ENCODE measurements around the gene WDR7. TPM values are rescaled to one million over a fixed set of nuclear protein-coding genes. Genes with fewer than 3 reads are reported as not detected.

WDR7 gene
- total RNA-seq, 3 donors from 2014 or later = 21.2 to 22.3 (median 22.1) TPM

DNA sequence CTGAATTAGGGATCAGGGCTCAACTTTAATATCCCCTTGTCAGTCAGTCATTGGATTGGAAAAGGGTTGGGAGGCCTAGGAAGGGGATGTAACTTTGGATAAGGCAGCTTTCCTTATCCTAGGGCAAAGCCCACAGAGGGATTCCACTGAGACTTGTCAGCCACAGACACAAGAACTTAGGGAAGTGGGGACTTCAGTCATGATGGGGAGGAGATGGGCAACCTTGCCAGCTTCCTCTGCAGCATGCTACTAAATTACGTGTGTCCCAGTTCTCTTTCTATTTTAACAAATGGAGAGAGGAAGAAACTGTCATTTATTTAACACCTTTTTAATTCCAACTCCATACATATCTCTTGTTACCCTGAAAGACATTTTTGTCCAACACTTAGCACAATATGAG, 237.8 kb downstream of the WDR7 start:
- Mint-ChIP-seq H3K4me1 (ENCODE audit: low read depth) (peaks cover 2% of the 10 kb centered on the region), H3K4me3 (no peak overlapping the region), H3K9me3 (peaks cover 3% of the 10 kb centered on the region), H3K27me3 (ENCODE audit: low read depth) (no peaks in the 10 kb centered on the region), H3K36me3 (ENCODE audit: insufficient read depth) (peaks cover 34% of the 10 kb centered on the region)
- DNase-seq (no peak), ATAC-seq (no peak)

- DNase-seq (no peak), ATAC-seq (no peak)
- no peaks in the 10 kb centered on the region for H3K27me3 Mint-ChIP-seq (ENCODE audit: low read depth)
- no peak overlapping the region for H3K4me3 Mint-ChIP-seq
- H3K4me1 Mint-ChIP-seq (ENCODE audit: low read depth) = peaks cover 2% of the 10 kb centered on the region
- peaks cover 32% of the 10 kb centered on the region for H3K36me3 Mint-ChIP-seq (ENCODE audit: insufficient read depth)
- H3K9me3 Mint-ChIP-seq = peaks cover 3% of the 10 kb centered on the region
Observed at GRCh38 chr18:56889621-56890020, 238.5 kb downstream of the WDR7 start.

- no peak overlapping the region for H3K4me3 Mint-ChIP-seq
- DNase-seq (no peak), ATAC-seq (no peak)
- H3K4me1 Mint-ChIP-seq (ENCODE audit: low read depth) = peaks cover 2% of the 10 kb centered on the region
- H3K9me3 Mint-ChIP-seq = peaks cover 3% of the 10 kb centered on the region
- H3K36me3 Mint-ChIP-seq (ENCODE audit: insufficient read depth) = peaks cover 26% of the 10 kb centered on the region
- no peaks in the 10 kb centered on the region for H3K27me3 Mint-ChIP-seq (ENCODE audit: low read depth)
Observed at GRCh38 chr18:56890632-56891031, 239.5 kb downstream of the WDR7 start.

GRCh38 chr18:56891116-56891515, 240.0 kb downstream of the WDR7 start:
- H3K9me3 Mint-ChIP-seq = no peaks in the 10 kb centered on the region
- H3K4me1 Mint-ChIP-seq (ENCODE audit: low read depth) = peaks cover 2% of the 10 kb centered on the region
- ATAC-seq (no peak), DNase-seq (no peak)
- no peaks in the 10 kb centered on the region for H3K27me3 Mint-ChIP-seq (ENCODE audit: low read depth)
- peaks cover 23% of the 10 kb centered on the region for H3K36me3 Mint-ChIP-seq (ENCODE audit: insufficient read depth)
- H3K4me3 Mint-ChIP-seq = no peak overlapping the region

DNA sequence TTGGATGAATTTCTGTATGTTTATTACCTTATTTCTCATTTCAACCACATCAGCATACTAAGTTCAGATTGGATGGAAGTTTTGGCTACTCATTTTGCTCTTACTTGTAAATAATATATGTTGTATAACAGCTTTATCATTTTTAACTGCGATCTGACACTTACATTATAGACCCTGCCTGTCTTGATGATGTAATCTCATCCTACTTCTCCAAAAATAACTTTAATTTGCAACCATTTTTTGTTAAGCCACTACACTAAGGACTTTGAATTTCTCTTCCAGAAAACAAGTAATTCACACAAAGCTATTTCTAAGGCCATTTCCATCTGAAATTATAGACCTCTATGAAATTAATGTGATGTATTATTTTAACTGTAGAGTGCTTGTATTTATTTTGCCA, 240.7 kb downstream of the WDR7 start:
- H3K36me3 Mint-ChIP-seq (ENCODE audit: insufficient read depth) = peaks cover 23% of the 10 kb centered on the region
- ATAC-seq (no peak), DNase-seq (no peak)
- peaks cover 2% of the 10 kb centered on the region for H3K4me1 Mint-ChIP-seq (ENCODE audit: low read depth)
- no peak overlapping the region for H3K4me3 Mint-ChIP-seq
- H3K9me3 Mint-ChIP-seq = no peaks in the 10 kb centered on the region
- no peaks in the 10 kb centered on the region for H3K27me3 Mint-ChIP-seq (ENCODE audit: low read depth)

GRCh38 chr18:56897122-56897521, 246.0 kb downstream of the WDR7 start:
- Mint-ChIP-seq H3K4me1 (ENCODE audit: low read depth) (peaks cover 14% of the 10 kb centered on the region), H3K36me3 (ENCODE audit: insufficient read depth) (peaks cover 9% of the 10 kb centered on the region), H3K4me3 (no peak overlapping the region), H3K9me3 (no peaks in the 10 kb centered on the region), H3K27me3 (ENCODE audit: low read depth) (no peaks in the 10 kb centered on the region)
- DNase-seq (no peak), ATAC-seq (no peak)

- Mint-ChIP-seq H3K27me3 (ENCODE audit: low read depth) (no peaks in the 10 kb centered on the region), H3K4me3 (no peak overlapping the region), H3K4me1 (ENCODE audit: low read depth) (peaks cover 14% of the 10 kb centered on the region), H3K36me3 (ENCODE audit: insufficient read depth) (peaks cover 3% of the 10 kb centered on the region), H3K9me3 (no peaks in the 10 kb centered on the region)
- no peak for DNase-seq
- no peak for ATAC-seq
Observed at GRCh38 chr18:56899660-56900059, 248.5 kb downstream of the WDR7 start.

DNA sequence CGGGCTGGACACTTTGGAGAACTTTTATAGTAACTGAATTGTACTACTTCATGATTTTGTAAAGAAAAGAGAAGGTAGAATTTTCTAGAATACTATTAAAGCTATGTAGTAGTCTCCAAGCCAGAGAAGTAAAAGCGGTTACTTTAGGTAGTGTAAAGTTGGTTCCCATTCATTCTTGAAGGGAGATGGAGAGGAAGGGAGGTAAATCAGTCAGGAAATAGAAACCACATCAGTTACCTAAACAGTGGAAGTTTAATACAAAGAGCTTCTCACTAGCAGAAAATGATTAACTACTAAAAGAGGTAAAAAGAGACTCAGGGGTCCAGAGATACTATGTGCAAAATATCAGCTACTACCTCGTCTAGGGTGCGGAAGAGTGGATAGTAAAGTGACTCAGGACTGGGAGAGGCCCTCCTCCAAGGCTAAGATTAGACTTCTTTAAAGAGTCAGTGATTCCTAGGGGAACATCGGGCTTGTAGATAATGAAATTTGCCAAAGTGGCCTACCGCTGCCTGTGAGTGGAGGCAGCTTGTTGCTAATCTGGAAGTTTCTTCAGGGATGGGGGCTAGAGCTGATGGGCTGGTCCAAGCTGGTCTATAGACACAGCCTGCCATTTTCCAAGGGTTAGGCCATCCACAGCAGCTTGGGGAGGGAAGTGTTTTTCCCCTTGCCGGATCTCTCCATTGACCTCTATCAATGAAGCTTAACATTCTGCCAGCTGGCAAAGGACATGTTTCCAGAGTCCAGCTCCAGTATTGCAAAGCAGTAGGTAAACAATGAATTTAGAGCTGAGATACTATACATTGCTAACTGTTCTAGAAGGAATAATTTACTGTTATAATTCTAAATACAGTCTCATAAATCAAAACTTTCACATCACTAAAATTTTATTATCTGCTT, 249.3 kb downstream of the WDR7 start:
- no peak for ATAC-seq
- H3K27me3 Mint-ChIP-seq (ENCODE audit: low read depth) = no peaks in the 10 kb centered on the region
- no peak overlapping the region for H3K4me3 Mint-ChIP-seq

DNA sequence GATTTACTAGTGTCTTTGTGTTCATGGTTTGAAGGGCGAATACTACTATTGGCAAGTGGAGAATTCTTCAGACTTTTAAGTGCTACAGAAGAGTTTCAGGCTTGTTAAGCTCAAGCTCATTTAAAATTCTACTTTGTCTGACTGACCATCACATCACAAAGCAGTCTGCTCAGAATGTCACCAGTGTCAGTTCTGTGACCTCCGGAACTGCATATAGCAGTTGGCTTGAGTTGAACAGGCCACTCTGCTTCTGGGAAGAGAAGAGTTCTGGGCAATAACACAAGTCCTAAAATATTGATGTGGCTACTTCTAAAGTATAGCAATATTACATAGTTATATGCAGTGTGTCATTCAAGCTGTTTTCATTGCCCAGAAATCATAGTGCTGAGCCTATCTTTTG, 250.8 kb downstream of the WDR7 start:
- H3K4me1 Mint-ChIP-seq (ENCODE audit: low read depth) = peaks cover 14% of the 10 kb centered on the region
- no peak for ATAC-seq
- H3K4me3 Mint-ChIP-seq = no peak overlapping the region

More for the DNA sequence above, 249.3 kb downstream of the WDR7 start:
- Mint-ChIP-seq H3K4me1 (ENCODE audit: low read depth) (peaks cover 14% of the 10 kb centered on the region), H3K36me3 (ENCODE audit: insufficient read depth) (peaks cover 4% of the 10 kb centered on the region), H3K9me3 (no peaks in the 10 kb centered on the region)
- no peak for DNase-seq

GRCh38 chr18:56902653-56903052, 251.5 kb downstream of the WDR7 start:
- ATAC-seq = no peak
- H3K4me3 Mint-ChIP-seq = no peak overlapping the region
- no peaks in the 10 kb centered on the region for H3K27me3 Mint-ChIP-seq (ENCODE audit: low read depth)
- DNase-seq = no peak
- H3K36me3 Mint-ChIP-seq (ENCODE audit: insufficient read depth) = peaks cover 7% of the 10 kb centered on the region
- no peaks in the 10 kb centered on the region for H3K9me3 Mint-ChIP-seq
- H3K4me1 Mint-ChIP-seq (ENCODE audit: low read depth) = peaks cover 14% of the 10 kb centered on the region

More for the DNA sequence above, 250.8 kb downstream of the WDR7 start:
- DNase-seq = no peak
- Mint-ChIP-seq H3K9me3 (no peaks in the 10 kb centered on the region), H3K36me3 (ENCODE audit: insufficient read depth) (peaks cover 7% of the 10 kb centered on the region), H3K27me3 (ENCODE audit: low read depth) (no peaks in the 10 kb centered on the region)

- no peaks in the 10 kb centered on the region for H3K27me3 Mint-ChIP-seq (ENCODE audit: low read depth)
- H3K36me3 Mint-ChIP-seq (ENCODE audit: insufficient read depth) = peaks cover 6% of the 10 kb centered on the region
- peaks cover 8% of the 10 kb centered on the region for H3K4me1 Mint-ChIP-seq (ENCODE audit: low read depth)
- ATAC-seq = no peak
- DNase-seq = no peak
- H3K9me3 Mint-ChIP-seq = no peaks in the 10 kb centered on the region
- H3K4me3 Mint-ChIP-seq = no peak overlapping the region
Observed at GRCh38 chr18:56903686-56904085, 252.5 kb downstream of the WDR7 start.

- no peaks in the 10 kb centered on the region for H3K4me1 Mint-ChIP-seq (ENCODE audit: low read depth)
- no peak for ATAC-seq
- H3K36me3 Mint-ChIP-seq (ENCODE audit: insufficient read depth) = peaks cover 18% of the 10 kb centered on the region
- no peaks in the 10 kb centered on the region for H3K27me3 Mint-ChIP-seq (ENCODE audit: low read depth)
- H3K4me3 Mint-ChIP-seq = no peak overlapping the region
- no peaks in the 10 kb centered on the region for H3K9me3 Mint-ChIP-seq
- no peak for DNase-seq
Observed at GRCh38 chr18:56907771-56908170, 256.6 kb downstream of the WDR7 start.

DNA sequence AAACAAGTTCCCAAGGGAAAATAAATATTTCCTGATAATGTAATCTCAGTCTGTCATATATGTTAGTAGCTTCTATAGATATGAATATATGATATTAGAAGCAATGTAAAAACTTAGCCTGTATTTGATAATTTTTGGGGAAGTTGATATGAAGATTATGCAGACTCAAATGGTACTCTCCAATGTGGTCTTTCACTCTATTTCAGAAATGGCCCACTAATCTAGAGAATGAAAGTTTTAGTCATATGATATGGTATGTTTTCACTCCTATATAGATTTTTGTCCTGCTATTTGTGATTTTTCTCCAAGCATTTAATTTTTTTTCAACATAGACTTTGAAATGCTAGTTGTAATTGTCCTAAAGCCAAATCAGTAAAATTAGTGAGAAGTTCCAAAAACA, 259.1 kb downstream of the WDR7 start:
- Mint-ChIP-seq H3K36me3 (ENCODE audit: insufficient read depth) (peaks cover 25% of the 10 kb centered on the region), H3K9me3 (no peaks in the 10 kb centered on the region)

GRCh38 chr18:56910967-56911366, 259.8 kb downstream of the WDR7 start:
- Mint-ChIP-seq H3K27me3 (ENCODE audit: low read depth) (no peaks in the 10 kb centered on the region), H3K4me1 (ENCODE audit: low read depth) (no peaks in the 10 kb centered on the region), H3K36me3 (ENCODE audit: insufficient read depth) (peaks cover 28% of the 10 kb centered on the region), H3K4me3 (no peak overlapping the region), H3K9me3 (no peaks in the 10 kb centered on the region)
- no peak for ATAC-seq
- DNase-seq = no peak

More for the DNA sequence above, 259.1 kb downstream of the WDR7 start:
- Mint-ChIP-seq H3K4me1 (ENCODE audit: low read depth) (no peaks in the 10 kb centered on the region), H3K27me3 (ENCODE audit: low read depth) (no peaks in the 10 kb centered on the region), H3K4me3 (no peak overlapping the region)
- no peak for DNase-seq
- ATAC-seq = no peak

- no peaks in the 10 kb centered on the region for H3K9me3 Mint-ChIP-seq
- no peak overlapping the region for H3K4me3 Mint-ChIP-seq
- ATAC-seq = no peak
- no peak for DNase-seq
- no peaks in the 10 kb centered on the region for H3K27me3 Mint-ChIP-seq (ENCODE audit: low read depth)
- no peaks in the 10 kb centered on the region for H3K4me1 Mint-ChIP-seq (ENCODE audit: low read depth)
- peaks cover 24% of the 10 kb centered on the region for H3K36me3 Mint-ChIP-seq (ENCODE audit: insufficient read depth)
Observed at GRCh38 chr18:56913941-56914340, 262.8 kb downstream of the WDR7 start.
